Heart left ventricle (tissue), 16 donors: ENCODE results near the gene DHX38. TPM values are rescaled to one million over a fixed set of nuclear protein-coding genes. Genes with fewer than 3 reads are reported as not detected.

Experiments
- ATAC-seq, 4 donors: fragments of 200-7000 bp; cut with Tn5 transposase; one replicate each; pipeline ENCODE4 v1.9.1; 2020 to 2022; ENCODE audit warnings: moderate library complexity in 4 of 4, mild to moderate bottlenecking in 3 of 4, moderate number of reproducible peaks in 1 of 4
- DNase-seq, 5 donors: peaks; one replicate each; pipeline ENCODE4 v3.0.0-alpha.2; 2020
- H3K27ac ChIP-seq, 12 donors: fragments of 200-600 bp; sonication (generic) in 4 of 12; one replicate each; pipeline versions ENCODE4 v1.5.0 to v1.8.0; 2016 to 2022; ENCODE audit warnings: mild to moderate bottlenecking in 2 of 12
- H3K27me3 ChIP-seq, 9 donors: fragments of 200-600 bp; sonication (generic) in 2 of 9; one replicate each; pipeline versions ENCODE4 v1.5.1 to v1.8.0; 2016 to 2022; ENCODE audit warnings: mild to moderate bottlenecking in 3 of 9
- H3K36me3 ChIP-seq, 9 donors: fragments of 200-600 bp; sonication (generic) in 2 of 9; one replicate each; pipeline versions ENCODE4 v1.5.0 to v1.8.0; 2018 to 2022; ENCODE audit warnings: mild to moderate bottlenecking in 2 of 9
- H3K4me1 ChIP-seq, 12 donors: fragments of 200-600 bp; sonication (generic) in 4 of 12; one replicate each; pipeline versions ENCODE4 v1.5.0 to v1.8.0; 2016 to 2022; ENCODE audit warnings: mild to moderate bottlenecking in 3 of 12
- H3K4me3 ChIP-seq, 12 donors: fragments of 200-600 bp; sonication (generic) in 4 of 12; one replicate each; pipeline versions ENCODE4 v1.5.0 to v1.8.0; 2017 to 2022; ENCODE audit warnings: mild to moderate bottlenecking in 9 of 12, moderate library complexity in 4 of 12
- H3K9me3 ChIP-seq, 12 donors: fragments of 200-600 bp; sonication (generic) in 4 of 12; one replicate each; pipeline versions ENCODE4 v1.5.0 to v1.8.0; 2016 to 2022; ENCODE audit warnings: mild to moderate bottlenecking in 1 of 12
- POLR2A ChIP-seq, 2 donors: fragments of 450-650 bp; IDR thresholded peaks; one replicate each; pipeline ENCODE4 v1.6.1; 2017; ENCODE audit warnings: antibody characterized with exemption in 2 of 2, mild to moderate bottlenecking in 2 of 2, moderate library complexity in 2 of 2
- WGBS, 4 donors: extraction: QIAGEN DNeasy Blood & Tissue Kit in 2 of 4; methylation state at CpG; one replicate each; pipeline versions ENCODE4 v1.1.5 to v1.1.7; 2013 to 2018; 5-methylcytosine and 5-hydroxymethylcytosine counted together
- intact Hi-C, 10 donors: fragments of 100-400 bp; cut with DNase I; formaldehyde crosslinking; loops; one replicate each; pipeline versions ENCODE4 v1.11.1 to v1.14.2; 2022
- polyA plus RNA-seq, 2 donors: library from polyadenylated mRNA; stranded (reverse); fragments of 200-250 nt; gene quantifications; one replicate each; pipeline ENCODE4 v1.2.3, GENCODE V29; 2013
- total RNA-seq, 9 donors: library from RNA; depleted of rRNA in 2 of 9; stranded (reverse); fragments of >200 nt in 2 of 9; fragmentation: NEBNext Ultra II Directional in 3 of 9; extraction: Animal tissue kit (Norgen Biotek cat#: 25700) in 3 of 9; gene quantifications; one replicate each; pipeline versions ENCODE4 v1.1.0 to v1.2.4, GENCODE V29; 2016 to 2023
- TF ChIP-seq, protein P1 (sequence below), 12 donors: fragments of 200-600 bp; sonication (generic) in 4 of 12; IDR thresholded peaks; one replicate each; pipeline versions ENCODE4 v1.5.0 to v1.8.0; 2018 to 2022; ENCODE audit warnings: antibody characterized with exemption in 12 of 12, mild to moderate bottlenecking in 5 of 12
- donor health status: ischemic (EF 13 %, LVEDD 7.1; RV severe dilation, severe dysfunction).
- donor health status: healthy with polysubstance abuse.
- donor health status: DM: no; HTN: yes; CAD: no.
- donor health status: DM: no; HTN: no; CAD: no.
- donor health status: ischemic (EF 25% LVEDD 6.9; RV normal size, moderate dysfunction).
- donor health status: ischemic (EF 25% LVEDD 5.7; RV mildly dilated, moderate dysfunction).
- donor health status: healthy.
- donor health status: DM: yes; HTN: yes; CAD: no.
- donor health status: ischemic (EF 35%, LVEDD 5.7; RV mildly dilated, moderate dysfunction).
- donor health status: nonischemic (EF 11% LVEDD 7.7; RV severe dilation, severe dysfunction).
- donor health status: DM: yes; HTN: yes; CAD: no.
- donor health status: PGD.
- donor health status: ischemic (EF 29% LVEDD 5.4; RV normal size, mild dysfunction).
- donor health status: nonischemic (EF 23%, LVEDD 6.1; RV moderate dilation, normal function).

DHX38 gene
- total and polyA plus RNA-seq, 11 donors: 30.6 to 66.5 (median 41.4) TPM

DNA sequence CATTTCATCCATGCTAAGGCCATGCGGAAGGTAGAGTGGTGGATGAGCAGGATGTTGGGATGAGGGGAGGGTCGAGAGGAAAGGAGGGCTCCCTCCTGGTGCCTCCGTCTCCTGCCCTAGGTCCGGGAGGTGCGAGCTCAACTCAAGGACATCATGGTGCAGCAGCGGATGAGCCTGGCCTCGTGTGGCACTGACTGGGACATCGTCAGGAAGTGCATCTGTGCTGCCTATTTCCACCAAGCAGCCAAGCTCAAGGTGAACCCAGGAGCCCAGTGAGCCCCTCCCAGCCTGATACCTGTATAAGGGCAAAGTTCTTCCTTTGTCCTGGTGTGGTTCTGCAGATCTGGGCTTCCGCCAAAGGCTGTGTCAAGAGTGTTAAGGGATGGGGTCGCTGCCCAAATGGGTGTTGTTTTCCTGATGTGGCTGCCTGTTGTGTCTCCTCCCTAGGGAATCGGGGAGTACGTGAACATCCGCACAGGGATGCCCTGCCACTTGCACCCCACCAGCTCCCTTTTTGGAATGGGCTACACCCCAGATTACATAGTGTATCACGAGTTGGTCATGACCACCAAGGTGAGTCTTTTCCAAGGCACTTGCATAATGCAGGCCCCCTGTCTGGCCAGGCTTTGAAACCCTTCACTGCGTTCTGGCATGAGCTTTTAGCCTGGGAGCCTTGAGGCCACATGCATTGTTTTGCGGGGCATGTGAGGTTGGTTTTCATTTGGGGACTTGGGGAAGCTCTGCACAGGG is 14.9 kb downstream of the DHX38 start:
- peaks cover 12 to 100% (median 98%) of the 10 kb centered on the region in 9 donors for H3K36me3 ChIP-seq
- intact Hi-C loops: no loop called here
- H3K27me3 ChIP-seq: no peaks in the 10 kb centered on the region
- ATAC-seq (no peak), DNase-seq (no peak)
- 87 to 91% (median 89%) methylated on average over 16 of the region's 16 CpGs for WGBS, 4 donors
- TF ChIP-seq, protein P1, sequence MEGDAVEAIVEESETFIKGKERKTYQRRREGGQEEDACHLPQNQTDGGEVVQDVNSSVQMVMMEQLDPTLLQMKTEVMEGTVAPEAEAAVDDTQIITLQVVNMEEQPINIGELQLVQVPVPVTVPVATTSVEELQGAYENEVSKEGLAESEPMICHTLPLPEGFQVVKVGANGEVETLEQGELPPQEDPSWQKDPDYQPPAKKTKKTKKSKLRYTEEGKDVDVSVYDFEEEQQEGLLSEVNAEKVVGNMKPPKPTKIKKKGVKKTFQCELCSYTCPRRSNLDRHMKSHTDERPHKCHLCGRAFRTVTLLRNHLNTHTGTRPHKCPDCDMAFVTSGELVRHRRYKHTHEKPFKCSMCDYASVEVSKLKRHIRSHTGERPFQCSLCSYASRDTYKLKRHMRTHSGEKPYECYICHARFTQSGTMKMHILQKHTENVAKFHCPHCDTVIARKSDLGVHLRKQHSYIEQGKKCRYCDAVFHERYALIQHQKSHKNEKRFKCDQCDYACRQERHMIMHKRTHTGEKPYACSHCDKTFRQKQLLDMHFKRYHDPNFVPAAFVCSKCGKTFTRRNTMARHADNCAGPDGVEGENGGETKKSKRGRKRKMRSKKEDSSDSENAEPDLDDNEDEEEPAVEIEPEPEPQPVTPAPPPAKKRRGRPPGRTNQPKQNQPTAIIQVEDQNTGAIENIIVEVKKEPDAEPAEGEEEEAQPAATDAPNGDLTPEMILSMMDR (IDR thresholded peaks at IDR 0.05): no peak
- no peak for TF ChIP-seq POLR2A (IDR thresholded peaks at IDR 0.05)
- no peak overlapping the region for H3K27ac ChIP-seq
- no peaks in the 10 kb centered on the region for H3K9me3 ChIP-seq
- H3K4me1 ChIP-seq: peaks cover 0 to 3% (median 0%) of the 10 kb centered on the region in 12 donors
- H3K4me3 ChIP-seq: no peak overlapping the region

DNA sequence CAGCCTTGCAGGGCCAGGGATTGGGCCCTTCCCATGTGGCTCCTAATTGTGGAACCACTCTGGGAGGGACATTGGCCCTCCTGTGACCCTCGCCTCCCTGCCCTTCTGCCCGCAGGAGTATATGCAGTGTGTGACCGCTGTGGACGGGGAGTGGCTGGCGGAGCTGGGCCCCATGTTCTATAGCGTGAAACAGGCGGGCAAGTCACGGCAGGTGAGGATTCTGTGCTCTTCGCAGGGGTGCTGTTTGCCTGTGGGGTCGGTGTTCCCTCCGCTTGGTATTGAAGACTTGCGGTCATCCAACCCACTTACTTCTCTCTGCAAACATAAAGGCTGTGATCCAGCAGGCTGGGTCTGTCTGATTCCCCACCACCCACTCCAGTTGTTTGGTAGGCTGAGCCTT is 15.7 kb downstream of the DHX38 start:
- H3K27ac ChIP-seq: no peak overlapping the region
- intact Hi-C loops: no loop called here
- H3K4me1 ChIP-seq: peaks cover 0 to 8% (median 0%) of the 10 kb centered on the region in 12 donors
- no peak overlapping the region for H3K4me3 ChIP-seq
- DNase-seq (no peak), ATAC-seq (no peak)
- no peaks in the 10 kb centered on the region for H3K9me3 ChIP-seq
- WGBS, 4 donors: 92 to 97% (median 95%) methylated on average over 12 of the region's 12 CpGs
- peaks cover 12 to 93% (median 90%) of the 10 kb centered on the region in 9 donors for H3K36me3 ChIP-seq
- TF ChIP-seq, protein P1 (IDR thresholded peaks at IDR 0.05): no peak
- no peak for TF ChIP-seq POLR2A (IDR thresholded peaks at IDR 0.05)
- no peaks in the 10 kb centered on the region for H3K27me3 ChIP-seq

DNA sequence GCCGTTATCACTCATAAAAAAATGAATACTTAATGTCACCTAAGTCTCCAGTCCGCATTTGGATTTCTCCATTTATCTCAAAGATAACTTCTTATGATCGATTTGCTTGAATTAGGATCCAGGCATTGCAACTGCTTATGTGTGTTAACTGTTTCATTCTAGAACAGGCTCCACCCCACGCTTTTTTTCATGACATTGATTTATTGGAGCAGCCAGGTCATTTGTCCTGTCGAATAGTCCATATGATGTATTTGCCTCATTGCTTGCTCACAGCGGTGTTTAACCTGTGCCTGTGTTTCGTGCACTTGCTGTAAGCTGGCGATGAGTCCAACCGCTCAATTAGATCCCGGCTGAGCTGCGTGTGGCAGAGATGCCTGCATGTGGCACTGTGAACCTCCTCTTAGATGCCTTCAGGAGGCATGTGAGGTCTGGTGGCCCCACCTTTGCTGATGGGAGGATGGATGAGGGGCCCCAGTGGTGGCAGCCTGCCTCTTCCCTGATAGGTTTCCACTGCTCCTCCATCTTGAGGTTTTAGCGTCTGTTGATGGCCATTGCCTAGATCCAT is 16.4 kb downstream of the DHX38 start:
- intact Hi-C loops: no loop called here
- 93 to 95% (median 93%) methylated on average over 12 of the region's 12 CpGs for WGBS, 4 donors

More for the DNA sequence above, 16.4 kb downstream of the DHX38 start:
- peaks cover 12 to 85% (median 82%) of the 10 kb centered on the region in 9 donors for H3K36me3 ChIP-seq
- peaks cover 0 to 8% (median 0%) of the 10 kb centered on the region in 12 donors for H3K4me1 ChIP-seq
- DNase-seq (no peak), ATAC-seq (no peak)
- no peak for TF ChIP-seq POLR2A (IDR thresholded peaks at IDR 0.05)
- TF ChIP-seq, protein P1 (IDR thresholded peaks at IDR 0.05): no peak
- H3K4me3 ChIP-seq: no peak overlapping the region
- no peak overlapping the region for H3K27ac ChIP-seq
- no peaks in the 10 kb centered on the region for H3K9me3 ChIP-seq
- no peaks in the 10 kb centered on the region for H3K27me3 ChIP-seq
